Measurements from ENCODE around the gene CD19. TPM values are rescaled to one million over a fixed set of nuclear protein-coding genes. Genes with fewer than 3 reads are reported as not detected.
A peak's percentile ranks its signal among the peaks of the same experiment; 100 is the strongest.

The CD19 gene
- total and polyA plus RNA-seq, 12 donors: 0.06 to 0.19 TPM; not detected in 10

GRCh38 chr16:28904363-28904762 is 27.4 kb upstream of the CD19 start:
- Histone ChIP-seq H3K4me3 (no peak overlapping the region), H3K27ac (no peak overlapping the region), H3K9me3 (no peaks in the 10 kb centered on the region), H3K4me1 (no peaks in the 10 kb centered on the region), H3K27me3 (no peaks in the 10 kb centered on the region), H3K36me3 (peaks cover 0 to 55% (median 17%) of the 10 kb centered on the region in 9 donors)
- 90 to 94% methylated on average over 14 of the region's 14 CpGs for WGBS, 2 donors
- TF ChIP-seq CTCF (IDR thresholded peaks at IDR 0.05): no peak
- peak in 1 of 8 donors; percentile 14 for ATAC-seq
- intact Hi-C loops (cut with DNase I): no loop called here
- DNase-seq: no peak

- no peaks in the 10 kb centered on the region for H3K27me3 ChIP-seq
- H3K27ac ChIP-seq: no peak overlapping the region
- intact Hi-C loops (cut with DNase I): no loop called here
- ATAC-seq (no peak), DNase-seq (no peak)
- TF ChIP-seq CTCF (IDR thresholded peaks at IDR 0.05): no peak
- H3K36me3 ChIP-seq: peaks cover 0 to 58% (median 17%) of the 10 kb centered on the region in 9 donors
- no peaks in the 10 kb centered on the region for H3K4me1 ChIP-seq
- WGBS, 2 donors: 96% methylated on average over 16 of the region's 16 CpGs
- no peak overlapping the region for H3K4me3 ChIP-seq
- no peaks in the 10 kb centered on the region for H3K9me3 ChIP-seq
These were observed 26.9 kb upstream of the CD19 start for GRCh38 chr16:28904828-28905227.

GRCh38 chr16:28905229-28905754 is 26.5 kb upstream of the CD19 start:
- no peak for ATAC-seq
- no peak for TF ChIP-seq CTCF (IDR thresholded peaks at IDR 0.05)
- Histone ChIP-seq H3K36me3 (peaks cover 0 to 62% (median 17%) of the 10 kb centered on the region in 9 donors), H3K9me3 (no peaks in the 10 kb centered on the region), H3K27ac (no peak overlapping the region), H3K4me1 (no peaks in the 10 kb centered on the region), H3K4me3 (no peak overlapping the region), H3K27me3 (no peaks in the 10 kb centered on the region)
- WGBS, 2 donors: 91 to 93% methylated on average over 9 of the region's 9 CpGs
- intact Hi-C loops (cut with DNase I): no loop called here
- DNase-seq: no peak

GRCh38 chr16:28905800-28906372 is 25.9 kb upstream of the CD19 start:
- no peak for DNase-seq

More at GRCh38 chr16:28905800-28906372, 25.9 kb upstream of the CD19 start:
- Histone ChIP-seq H3K4me1 (no peaks in the 10 kb centered on the region), H3K4me3 (no peak overlapping the region), H3K27ac (no peak overlapping the region), H3K9me3 (no peaks in the 10 kb centered on the region), H3K36me3 (peaks cover 0 to 68% (median 22%) of the 10 kb centered on the region in 9 donors), H3K27me3 (no peaks in the 10 kb centered on the region)
- intact Hi-C loops (cut with DNase I): no loop called here
- ATAC-seq: peak in 1 of 8 donors; percentile 15
- no peak for TF ChIP-seq CTCF (IDR thresholded peaks at IDR 0.05)
- WGBS, 2 donors: 80 to 87% methylated on average over 24 of the region's 24 CpGs
